Measurements from ENCODE around the gene FRRS1L.
A peak's percentile ranks its signal among the peaks of the same experiment; 100 is the strongest.

The FRRS1L gene

DNA sequence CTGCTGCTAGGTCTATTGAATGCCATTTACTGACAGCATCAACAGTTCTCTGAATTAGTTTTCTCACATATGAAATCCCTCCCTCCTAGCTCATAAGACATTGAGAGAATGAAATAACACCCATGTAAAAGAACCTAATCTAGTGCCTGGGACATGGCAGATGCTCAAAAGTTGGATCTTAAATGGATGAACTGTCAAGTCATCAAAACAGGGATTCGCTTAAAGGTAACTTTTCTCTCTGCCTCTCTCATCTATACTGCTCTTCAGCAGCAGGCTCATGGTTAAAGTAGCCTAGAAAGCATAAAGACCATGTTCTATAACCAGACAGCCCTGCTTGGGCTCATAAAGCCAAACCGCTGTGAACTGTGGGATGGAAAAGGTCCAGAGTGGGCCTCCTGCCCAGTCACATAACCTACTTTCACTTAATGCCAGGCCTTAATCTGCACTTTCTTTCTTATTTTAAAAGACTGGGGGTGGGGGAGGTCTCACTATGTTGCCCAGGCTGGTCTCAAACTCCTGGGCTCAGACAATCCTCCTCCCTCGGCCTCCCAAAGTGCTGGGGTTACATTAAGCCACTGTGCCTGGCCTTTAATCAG, 51.0 kb downstream of the FRRS1L start:
- TF ChIP-seq, protein P1, sequence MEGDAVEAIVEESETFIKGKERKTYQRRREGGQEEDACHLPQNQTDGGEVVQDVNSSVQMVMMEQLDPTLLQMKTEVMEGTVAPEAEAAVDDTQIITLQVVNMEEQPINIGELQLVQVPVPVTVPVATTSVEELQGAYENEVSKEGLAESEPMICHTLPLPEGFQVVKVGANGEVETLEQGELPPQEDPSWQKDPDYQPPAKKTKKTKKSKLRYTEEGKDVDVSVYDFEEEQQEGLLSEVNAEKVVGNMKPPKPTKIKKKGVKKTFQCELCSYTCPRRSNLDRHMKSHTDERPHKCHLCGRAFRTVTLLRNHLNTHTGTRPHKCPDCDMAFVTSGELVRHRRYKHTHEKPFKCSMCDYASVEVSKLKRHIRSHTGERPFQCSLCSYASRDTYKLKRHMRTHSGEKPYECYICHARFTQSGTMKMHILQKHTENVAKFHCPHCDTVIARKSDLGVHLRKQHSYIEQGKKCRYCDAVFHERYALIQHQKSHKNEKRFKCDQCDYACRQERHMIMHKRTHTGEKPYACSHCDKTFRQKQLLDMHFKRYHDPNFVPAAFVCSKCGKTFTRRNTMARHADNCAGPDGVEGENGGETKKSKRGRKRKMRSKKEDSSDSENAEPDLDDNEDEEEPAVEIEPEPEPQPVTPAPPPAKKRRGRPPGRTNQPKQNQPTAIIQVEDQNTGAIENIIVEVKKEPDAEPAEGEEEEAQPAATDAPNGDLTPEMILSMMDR (IDR thresholded peaks at IDR 0.05; ENCODE audit: insufficient read depth, low read length, missing control alignments): no peak
- ChIA-PET POLR2A (no interaction called here), CTCF (no interaction called here)
- DNase-seq (ENCODE audit: low read depth, low spot score): no peak
- H3K4me3 ChIP-seq (ENCODE audit: low read depth, low read length): no peak overlapping the region

DNA sequence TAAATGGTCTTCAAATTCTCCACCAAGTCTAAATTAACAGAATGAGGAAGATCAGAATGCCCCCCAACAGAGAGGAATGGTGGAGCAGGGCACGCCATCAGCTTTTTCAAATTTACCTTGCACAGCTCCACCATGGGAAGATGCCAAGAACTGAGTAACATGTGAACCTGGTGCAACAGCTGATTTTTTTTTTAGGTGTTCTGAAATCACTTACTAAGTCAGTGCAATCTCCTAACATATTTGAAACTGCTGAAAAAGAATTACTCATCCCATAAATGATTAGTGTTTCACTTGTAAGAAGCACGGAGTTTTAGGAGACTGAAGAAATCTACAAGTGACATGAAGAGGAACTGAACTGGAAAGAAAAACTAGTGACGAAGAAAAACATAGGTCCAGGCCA, 52.4 kb downstream of the FRRS1L start:
- ChIA-PET POLR2A (no interaction called here), CTCF (no interaction called here)
- no peak for DNase-seq (ENCODE audit: low read depth, low spot score)

GRCh38 chr9:109113892-109114609, 53.0 kb downstream of the FRRS1L start:
- CTCF ChIA-PET: no interaction called here
- POLR2A ChIA-PET: no interaction called here
- TF ChIP-seq, protein P1 (IDR thresholded peaks at IDR 0.05; ENCODE audit: insufficient read depth, low read length, missing control alignments): no peak
- no peak overlapping the region for H3K4me3 ChIP-seq (ENCODE audit: low read depth, low read length)
- DNase-seq (ENCODE audit: low read depth, low spot score): no peak

More for the DNA sequence above, 52.4 kb downstream of the FRRS1L start:
- TF ChIP-seq, protein P1 (IDR thresholded peaks at IDR 0.05; ENCODE audit: insufficient read depth, low read length, missing control alignments): no peak
- H3K4me3 ChIP-seq (ENCODE audit: low read depth, low read length): no peak overlapping the region

- ChIA-PET POLR2A (no interaction called here), CTCF (no interaction called here)
- DNase-seq (ENCODE audit: low read depth, low spot score): no peak
- no peak overlapping the region for H3K4me3 ChIP-seq (ENCODE audit: low read depth, low read length)
- TF ChIP-seq, protein P1 (IDR thresholded peaks at IDR 0.05; ENCODE audit: insufficient read depth, low read length, missing control alignments): no peak
Measured at GRCh38 chr9:109113254-109113653, 53.8 kb downstream of the FRRS1L start.

GRCh38 chr9:109110329-109111021, 56.6 kb downstream of the FRRS1L start:
- CTCF ChIA-PET: interaction anchor here (2.1 kb wide), 1 partner anchor 10 kb away, joined by 9 read pairs; no protein-coding TSS in a partner anchor
- DNase-seq (ENCODE audit: low read depth, low spot score): no peak
- H3K4me3 ChIP-seq (ENCODE audit: low read depth, low read length): peak overlapping the region; percentile 18
- TF ChIP-seq, protein P1 (IDR thresholded peaks at IDR 0.05; ENCODE audit: insufficient read depth, low read length, missing control alignments): no peak
- POLR2A ChIA-PET: interaction anchor here (0.8 to 1.4 kb wide), 2 partner anchors 9 to 10 kb away, joined by 5 to 9 read pairs; partner anchors contain the start of gene TMEM245

GRCh38 chr9:109109967-109110328, 57.1 kb downstream of the FRRS1L start:
- TF ChIP-seq, protein P1 (IDR thresholded peaks at IDR 0.05; ENCODE audit: insufficient read depth, low read length, missing control alignments): no peak
- POLR2A ChIA-PET: interaction anchor here (1.4 kb wide), 1 partner anchor 10 kb away, joined by 9 read pairs; the partner anchor contains the start of gene TMEM245
- no peak for DNase-seq (ENCODE audit: low read depth, low spot score)
- CTCF ChIA-PET: interaction anchor here (0.8 to 2.1 kb wide), 2 partner anchors 9 kb away, joined by 4 to 9 read pairs; no protein-coding TSS in a partner anchor
- no peak overlapping the region for H3K4me3 ChIP-seq (ENCODE audit: low read depth, low read length)

Measured in AG04449 (cell line).